Measurements from ENCODE around the gene DPM1. TPM values are rescaled to one million over a fixed set of nuclear protein-coding genes. Genes with fewer than 3 reads are reported as not detected.

DPM1 gene
- 41.7 and 97.3 TPM in 2 replicates for total RNA-seq

GRCh38 chr20:50957798-50958614 is at the start of gene DPM1:
Gene DPM1, minus strand, starts transcription at chr20:50958532. Its CDS starts 9 bp downstream, at chr20:50958523.

GRCh38 chr20:50958615-50959542 is 547 bp upstream of the DPM1 start, which contains the start of gene MOCS3:
Gene MOCS3, plus strand, starts transcription at chr20:50958818. Its CDS starts 25 bp downstream, at chr20:50958843.

GRCh38 chr20:50931306-50932015 is 26.9 kb downstream of the DPM1 start, which contains the start of gene ADNP:
Gene ADNP, minus strand, starts transcription at chr20:50931437. Its CDS starts 27,441 bp downstream, at chr20:50903996.

Other genes with a start within 250 kb of the DPM1 start
- gene PARD6B, start 227.0 kb downstream of the DPM1 start, total RNA-seq = 0.44 and 0.66 TPM in 2 replicates
- gene BCAS4, start 163.5 kb downstream of the DPM1 start, total RNA-seq = 15.7 and 21.5 TPM in 2 replicates
- 28.8 and 50.2 TPM in 2 replicates for gene ADNP, start 27.1 kb downstream of the DPM1 start, total RNA-seq
- 8.9 and 13.6 TPM in 2 replicates for gene MOCS3, start 286 bp upstream of the DPM1 start, total RNA-seq
- gene KCNG1, start 64.6 kb upstream of the DPM1 start, total RNA-seq = 2.5 and 15.2 TPM in 2 replicates

Measured in smooth muscle cell of trachea (primary cell).